Left lung (tissue), 10 donors: Measurements from ENCODE around the gene DMAC2L. TPM values are rescaled to one million over a fixed set of nuclear protein-coding genes. Genes with fewer than 3 reads are reported as not detected.

Experiments used
- ATAC-seq: fragments of 200-7000 bp; cut with Tn5 transposase; one replicate; pipeline ENCODE4 v1.9.1; 2020; ENCODE audit warnings: moderate library complexity
- DNase-seq, 4 donors: peaks; one replicate each; pipeline ENCODE4 v3.0.0-alpha.2; 2013 to 2020
- H3K27ac ChIP-seq, 2 donors: fragments of 200-600 bp; sonication (generic) in 1 of 2; one replicate each; pipeline versions ENCODE4 v1.5.0 to v1.8.0; 2020 to 2021
- H3K27me3 ChIP-seq, 2 donors: fragments of 200-600 bp; sonication (generic) in 1 of 2; one replicate each; pipeline versions ENCODE4 v1.5.0 to v1.8.0; 2020 to 2021
- H3K36me3 ChIP-seq, 2 donors: fragments of 200-600 bp; sonication (generic) in 1 of 2; one replicate each; pipeline versions ENCODE4 v1.5.0 to v1.8.0; 2020 to 2021
- H3K4me1 ChIP-seq, 2 donors: fragments of 200-600 bp; one replicate each; pipeline ENCODE4 v1.8.0; 2021
- H3K4me3 ChIP-seq, 2 donors: fragments of 200-600 bp; sonication (generic) in 1 of 2; one replicate each; pipeline versions ENCODE4 v1.5.0 to v1.8.0; 2020 to 2021; ENCODE audit warnings: mild to moderate bottlenecking in 1 of 2
- H3K9me3 ChIP-seq, 2 donors: fragments of 200-600 bp; sonication (generic) in 1 of 2; one replicate each; pipeline versions ENCODE4 v1.5.0 to v1.8.0; 2020 to 2021
- intact Hi-C, 2 donors: fragments of 100-400 bp; cut with DNase I; formaldehyde crosslinking; loops; one replicate each; pipeline versions ENCODE4 v1.11.2 to v1.14.2; 2022
- polyA plus RNA-seq, 6 donors: library from polyadenylated mRNA; unstranded; fragments of 120-200 nt; gene quantifications; one replicate each; pipeline ENCODE4 v1.2.1, GENCODE V29; 2013; ENCODE audit not compliant: insufficient read length in 6 of 6
- total RNA-seq, 2 donors: library from RNA; stranded (reverse); fragmentation: NEBNext Ultra II Directional; extraction: Animal tissue kit (Norgen Biotek cat#: 25700); gene quantifications; one replicate each; pipeline ENCODE4 v1.2.1, GENCODE V29; 2021
- TF ChIP-seq, protein P1 (sequence below), 2 donors: fragments of 200-600 bp; sonication (generic) in 1 of 2; IDR thresholded peaks; one replicate each; pipeline versions ENCODE4 v1.5.0 to v1.8.0; 2021; ENCODE audit warnings: antibody characterized with exemption in 2 of 2
- donor health status: DM: no; HTN: yes; CAD: no.
- donor health status: DM: no; HTN: no; CAD: no.

The DMAC2L gene
- total and polyA plus RNA-seq, 8 donors: 15.7 to 26.6 (median 24.0) TPM

- no peak overlapping the region for H3K27ac ChIP-seq
- TF ChIP-seq, protein P1, sequence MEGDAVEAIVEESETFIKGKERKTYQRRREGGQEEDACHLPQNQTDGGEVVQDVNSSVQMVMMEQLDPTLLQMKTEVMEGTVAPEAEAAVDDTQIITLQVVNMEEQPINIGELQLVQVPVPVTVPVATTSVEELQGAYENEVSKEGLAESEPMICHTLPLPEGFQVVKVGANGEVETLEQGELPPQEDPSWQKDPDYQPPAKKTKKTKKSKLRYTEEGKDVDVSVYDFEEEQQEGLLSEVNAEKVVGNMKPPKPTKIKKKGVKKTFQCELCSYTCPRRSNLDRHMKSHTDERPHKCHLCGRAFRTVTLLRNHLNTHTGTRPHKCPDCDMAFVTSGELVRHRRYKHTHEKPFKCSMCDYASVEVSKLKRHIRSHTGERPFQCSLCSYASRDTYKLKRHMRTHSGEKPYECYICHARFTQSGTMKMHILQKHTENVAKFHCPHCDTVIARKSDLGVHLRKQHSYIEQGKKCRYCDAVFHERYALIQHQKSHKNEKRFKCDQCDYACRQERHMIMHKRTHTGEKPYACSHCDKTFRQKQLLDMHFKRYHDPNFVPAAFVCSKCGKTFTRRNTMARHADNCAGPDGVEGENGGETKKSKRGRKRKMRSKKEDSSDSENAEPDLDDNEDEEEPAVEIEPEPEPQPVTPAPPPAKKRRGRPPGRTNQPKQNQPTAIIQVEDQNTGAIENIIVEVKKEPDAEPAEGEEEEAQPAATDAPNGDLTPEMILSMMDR (IDR thresholded peaks at IDR 0.05): no peak
- H3K36me3 ChIP-seq: peaks cover 0 to 10% of the 10 kb centered on the region in 2 donors
- no peak overlapping the region for H3K4me3 ChIP-seq
- intact Hi-C loops: no loop called here
- H3K9me3 ChIP-seq: no peaks in the 10 kb centered on the region
- H3K27me3 ChIP-seq: no peaks in the 10 kb centered on the region
- no peak for ATAC-seq
- H3K4me1 ChIP-seq: peaks cover 0 to 26% of the 10 kb centered on the region in 2 donors
- no peak for DNase-seq
Observed at GRCh38 chr14:50344876-50345563, 32.9 kb downstream of the DMAC2L start.

- intact Hi-C loops: no loop called here
- Histone ChIP-seq H3K4me3 (no peak overlapping the region), H3K36me3 (peaks cover 0 to 1% of the 10 kb centered on the region in 2 donors), H3K27ac (peak overlapping the region in 1 of 2 donors; percentile 49), H3K27me3 (no peaks in the 10 kb centered on the region), H3K4me1 (peaks cover 0 to 26% of the 10 kb centered on the region in 2 donors), H3K9me3 (no peaks in the 10 kb centered on the region)
- TF ChIP-seq, protein P1 (IDR thresholded peaks at IDR 0.05): no peak
- DNase-seq: no peak
- no peak for ATAC-seq
Observed at GRCh38 chr14:50345846-50346422, 33.8 kb downstream of the DMAC2L start.

GRCh38 chr14:50347521-50347920 lies 35.4 kb downstream of the DMAC2L start:
- TF ChIP-seq, protein P1 (IDR thresholded peaks at IDR 0.05): no peak
- peaks cover 0 to 16% of the 10 kb centered on the region in 2 donors for H3K4me1 ChIP-seq
- no peaks in the 10 kb centered on the region for H3K36me3 ChIP-seq
- intact Hi-C loops: no loop called here
- no peak overlapping the region for H3K27ac ChIP-seq
- ATAC-seq (peak; percentile 69), DNase-seq (no peak)
- no peaks in the 10 kb centered on the region for H3K9me3 ChIP-seq
- H3K27me3 ChIP-seq: no peaks in the 10 kb centered on the region
- H3K4me3 ChIP-seq: no peak overlapping the region

DNA sequence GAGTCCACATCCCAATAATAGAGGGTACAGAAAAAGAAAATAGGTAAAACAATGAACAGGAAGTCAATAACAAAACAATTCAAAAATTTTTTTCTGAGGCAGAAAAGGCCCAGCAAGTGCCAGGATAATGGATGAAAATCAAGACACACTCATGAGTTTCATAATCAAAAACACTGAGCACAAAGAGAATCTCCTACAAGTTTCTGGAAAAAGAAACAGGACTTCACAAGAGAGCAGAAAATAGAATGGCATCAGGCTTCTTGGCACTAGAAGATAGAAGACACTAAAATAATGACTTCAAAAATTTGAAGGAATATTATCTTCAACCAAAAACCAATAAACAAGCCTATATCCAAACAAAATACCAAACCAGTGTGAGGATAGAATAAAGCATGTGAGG lies 36.8 kb downstream of the DMAC2L start:
- TF ChIP-seq, protein P1 (IDR thresholded peaks at IDR 0.05): no peak
- no peak for ATAC-seq
- Histone ChIP-seq H3K9me3 (no peaks in the 10 kb centered on the region), H3K27ac (no peak overlapping the region), H3K36me3 (no peaks in the 10 kb centered on the region), H3K4me3 (no peak overlapping the region), H3K4me1 (peaks cover 0 to 2% of the 10 kb centered on the region in 2 donors), H3K27me3 (no peaks in the 10 kb centered on the region)
- DNase-seq: no peak
- intact Hi-C loops: no loop called here

GRCh38 chr14:50350975-50351374 lies 38.9 kb downstream of the DMAC2L start:
- Histone ChIP-seq H3K27ac (no peak overlapping the region), H3K4me3 (no peak overlapping the region), H3K9me3 (no peaks in the 10 kb centered on the region), H3K27me3 (no peaks in the 10 kb centered on the region), H3K4me1 (no peaks in the 10 kb centered on the region), H3K36me3 (no peaks in the 10 kb centered on the region)
- ATAC-seq: no peak
- DNase-seq: no peak
- TF ChIP-seq, protein P1 (IDR thresholded peaks at IDR 0.05): no peak
- intact Hi-C loops: no loop called here
